Activated CD4-positive, alpha-beta T cell treated with anti-CD3 and anti-CD28 coated beads, Interleukin-2, amount 50 U/mL, for 1 hour (primary cell): Measurements from ENCODE around the gene THOC7.

Experiments used
- DNase-seq: peaks from one replicate; pipeline ENCODE4 v3.0.0-alpha.2; 2020

Gene THOC7

GRCh38 chr3:63832395-63832794 is 31.2 kb downstream of the THOC7 start:
- DNase-seq, result no peak

- no peak for DNase-seq
Measured at GRCh38 chr3:63830526-63830925, 33.1 kb downstream of the THOC7 start.

GRCh38 chr3:63824309-63824708 is 39.3 kb downstream of the THOC7 start:
- no peak for DNase-seq

GRCh38 chr3:63819151-63819398 is 44.5 kb downstream of the THOC7 start, which contains the start of gene C3orf49:
C3orf49 (plus strand) TSS chr3:63819299; CDS start chr3:63819472, 173 bp downstream.
- no peak for DNase-seq

- DNase-seq, result peak; percentile 61
Measured at GRCh38 chr3:63818282-63819150, 45.1 kb downstream of the THOC7 start.

GRCh38 chr3:63817225-63817624 is 46.4 kb downstream of the THOC7 start:
- no peak for DNase-seq

- no peak for DNase-seq
Measured at GRCh38 chr3:63814237-63814636, 49.4 kb downstream of the THOC7 start.

GRCh38 chr3:63809607-63810006 is 54.0 kb downstream of the THOC7 start:
- no peak for DNase-seq

- no peak for DNase-seq
Measured at GRCh38 chr3:63808633-63809032, 55.0 kb downstream of the THOC7 start.

GRCh38 chr3:63807961-63808565 is 55.5 kb downstream of the THOC7 start:
- DNase-seq, result no peak

GRCh38 chr3:63803911-63804310 is 59.7 kb downstream of the THOC7 start:
- no peak for DNase-seq

GRCh38 chr3:63800097-63800496 is 63.5 kb downstream of the THOC7 start:
- DNase-seq, result no peak

- no peak for DNase-seq
Measured at GRCh38 chr3:63798949-63799348, 64.7 kb downstream of the THOC7 start.

GRCh38 chr3:63798544-63798943 is 65.1 kb downstream of the THOC7 start:
- no peak for DNase-seq

- no peak for DNase-seq
Measured at GRCh38 chr3:63795438-63795837, 68.2 kb downstream of the THOC7 start.

GRCh38 chr3:63791974-63792373 is 71.6 kb downstream of the THOC7 start:
- no peak for DNase-seq
